Endodermal cell (in vitro differentiated cells): ENCODE data around the gene GPC3. TPM values are rescaled to one million over a fixed set of nuclear protein-coding genes. Genes with fewer than 3 reads are reported as not detected.
A peak's percentile ranks its signal among the peaks of the same experiment; 100 is the strongest.

Experiments used
- DNase-seq: peaks from one replicate; pipeline ENCODE4 v3.0.0-alpha.2; 2017
- H3K27ac ChIP-seq: 2 replicates; pipeline ENCODE4 v1.5.1; 2013; ENCODE audit warnings: mild to moderate bottlenecking, low read depth, low read length, moderate library complexity
- H3K27me3 ChIP-seq: 2 replicates; pipeline ENCODE4 v1.6.1; 2013; ENCODE audit warnings: mild to moderate bottlenecking, low read length, moderate library complexity; ENCODE audit not compliant: insufficient read depth, control insufficient read depth, poor library complexity, severe bottlenecking
- H3K36me3 ChIP-seq: 2 replicates; pipeline ENCODE4 v1.7.0; 2013; ENCODE audit warnings: mild to moderate bottlenecking, low read length, moderate library complexity; ENCODE audit not compliant: control insufficient read depth, insufficient read depth
- H3K4me1 ChIP-seq: one replicate; pipeline ENCODE4 v1.7.0; 2013; ENCODE audit warnings: low read length; ENCODE audit not compliant: control insufficient read depth, insufficient read depth
- H3K4me3 ChIP-seq: 2 replicates; pipeline ENCODE4 v1.5.1; 2013; ENCODE audit warnings: mild to moderate bottlenecking, low read length, moderate library complexity
- H3K9ac ChIP-seq: 2 replicates; pipeline ENCODE4 v1.6.1; 2013; ENCODE audit warnings: mild to moderate bottlenecking, low read length, moderate library complexity; ENCODE audit not compliant: poor library complexity, severe bottlenecking; ENCODE audit errors: extremely low read depth
- H3K9me3 ChIP-seq: 2 replicates; pipeline ENCODE4 v1.6.1; 2013; ENCODE audit warnings: mild to moderate bottlenecking, low read length, moderate library complexity; ENCODE audit not compliant: control insufficient read depth
- H3K27ac Mint-ChIP-seq: 2 replicates; pipeline ENCODE4 v1.8.0; 2020; ENCODE audit warnings: mixed read lengths
- H3K27me3 Mint-ChIP-seq: 2 replicates; pipeline ENCODE4 v1.8.0; 2021; ENCODE audit warnings: mild to moderate bottlenecking, mixed read lengths; ENCODE audit not compliant: insufficient read depth
- H3K36me3 Mint-ChIP-seq: 2 replicates; pipeline ENCODE4 v1.8.0; 2020; ENCODE audit warnings: low read depth, mixed read lengths
- H3K4me1 Mint-ChIP-seq: 2 replicates; pipeline ENCODE4 v1.8.0; 2020; ENCODE audit warnings: mixed read lengths
- H3K4me3 Mint-ChIP-seq: 2 replicates; pipeline ENCODE4 v1.8.0; 2020; ENCODE audit warnings: mild to moderate bottlenecking, moderate library complexity, mixed read lengths
- H3K9me3 Mint-ChIP-seq: 2 replicates; pipeline ENCODE4 v1.8.0; 2020; ENCODE audit warnings: mild to moderate bottlenecking, mixed read lengths
- CTCF ChIP-seq: fragments of 200-600 bp; sonication (generic); conservative IDR thresholded peaks from 2 replicates; pipeline ENCODE4 v1.5.0; 2021; ENCODE audit warnings: antibody characterized with exemption, mild to moderate bottlenecking
- WGBS, 2 experiments: methylation state at CpG; one replicate each; pipeline versions ENCODE4 v1.1.5 to v1.1.7; 2013; ENCODE audit warnings: missing lambda C conversion rate in 2 of 2, mixed read lengths in 1 of 2; ENCODE audit not compliant: insufficient coverage in 1 of 2, insufficient read length in 1 of 2; 5-methylcytosine and 5-hydroxymethylcytosine counted together
- total RNA-seq, 2 donors: library from RNA; stranded (reverse); fragmentation: NEBNext Ultra II Directional in 1 of 2; extraction: Animal tissue kit (Norgen Biotek cat#: 25700) in 1 of 2; gene quantifications; 2 replicates in 1 of 2; 3 replicates in 1 of 2; pipeline ENCODE4 v1.2.1, GENCODE V29; 2021

The GPC3 gene
- total RNA-seq, 2 donors from 2014 or later, result 39.5 to 125 TPM

- no peak overlapping the region for H3K27ac ChIP-seq
Measured at GRCh38 chrX:133523526-133523925, 461.9 kb downstream of the GPC3 start.

GRCh38 chrX:133523081-133523487 is 462.3 kb downstream of the GPC3 start:
- TF ChIP-seq CTCF, result no peak
- peaks cover 3% of the 10 kb centered on the region for H3K36me3 Mint-ChIP-seq
- 92 to 100% methylated on average over 3 to 5 of the region's 5 CpGs for WGBS, 2 experiments

More at GRCh38 chrX:133523526-133523925, 461.9 kb downstream of the GPC3 start:
- TF ChIP-seq CTCF, result no peak
- no peaks in the 10 kb centered on the region for H3K36me3 Mint-ChIP-seq
- H3K27me3 Mint-ChIP-seq, result no peaks in the 10 kb centered on the region
- no peak overlapping the region for H3K4me3 ChIP-seq
- no peaks in the 10 kb centered on the region for H3K9me3 ChIP-seq
- peaks cover 2% of the 10 kb centered on the region for H3K9me3 Mint-ChIP-seq
- no peak overlapping the region for H3K9ac ChIP-seq
- no peaks in the 10 kb centered on the region for H3K27me3 ChIP-seq
- no peaks in the 10 kb centered on the region for H3K36me3 ChIP-seq
- H3K4me1 ChIP-seq, result no peaks in the 10 kb centered on the region
- no peak for DNase-seq
- peaks cover 22% of the 10 kb centered on the region for H3K4me1 Mint-ChIP-seq
- no peak overlapping the region for H3K4me3 Mint-ChIP-seq
- peak overlapping the region; percentile 59 for H3K27ac Mint-ChIP-seq
- 92 to 100% methylated on average over 4 to 7 of the region's 7 CpGs for WGBS, 2 experiments

GRCh38 chrX:133516686-133517085 is 468.7 kb downstream of the GPC3 start:
- Histone ChIP-seq H3K27me3 (no peaks in the 10 kb centered on the region), H3K9ac (no peak overlapping the region), H3K36me3 (no peaks in the 10 kb centered on the region), H3K4me1 (no peaks in the 10 kb centered on the region), H3K4me3 (no peak overlapping the region), H3K27ac (no peak overlapping the region), H3K9me3 (peaks cover 4% of the 10 kb centered on the region)
- TF ChIP-seq CTCF, result no peak
- DNase-seq, result no peak
- Mint-ChIP-seq H3K4me1 (peaks cover 6% of the 10 kb centered on the region), H3K4me3 (no peak overlapping the region), H3K27me3 (no peaks in the 10 kb centered on the region), H3K27ac (no peak overlapping the region), H3K36me3 (peaks cover 4% of the 10 kb centered on the region), H3K9me3 (peaks cover 13% of the 10 kb centered on the region)
- WGBS, 2 experiments, result 100% methylated on average over 1 to 2 of the region's 3 CpGs

More at GRCh38 chrX:133523081-133523487, 462.3 kb downstream of the GPC3 start:
- no peak overlapping the region for H3K4me3 Mint-ChIP-seq
- peak overlapping the region; percentile 59 for H3K27ac Mint-ChIP-seq
- peaks cover 22% of the 10 kb centered on the region for H3K4me1 Mint-ChIP-seq
- no peak overlapping the region for H3K9ac ChIP-seq
- no peak overlapping the region for H3K4me3 ChIP-seq
- H3K36me3 ChIP-seq, result no peaks in the 10 kb centered on the region
- no peaks in the 10 kb centered on the region for H3K27me3 Mint-ChIP-seq
- no peaks in the 10 kb centered on the region for H3K27me3 ChIP-seq
- H3K4me1 ChIP-seq, result no peaks in the 10 kb centered on the region
- H3K27ac ChIP-seq, result no peak overlapping the region
- H3K9me3 ChIP-seq, result peaks cover 3% of the 10 kb centered on the region
- no peak for DNase-seq
- peaks cover 6% of the 10 kb centered on the region for H3K9me3 Mint-ChIP-seq
